Activated naive CD4-positive, alpha-beta T cell treated with anti-CD3 and anti-CD28 coated beads, Interleukin-2, amount 50 U/mL, for 72 hours (primary cell): ENCODE data around the gene FBLN7. TPM values are rescaled to one million over a fixed set of nuclear protein-coding genes. Genes with fewer than 3 reads are reported as not detected.
A peak's percentile ranks its signal among the peaks of the same experiment; 100 is the strongest.
"Not testable (repeated sequence)": the region's sequence is repeated elsewhere in the genome, so short reads cannot be mapped to it uniquely, and the experiment has no call there.

Experiments used
- ATAC-seq, 2 donors: fragments of 150-1000 bp; cut with Tn5 transposase; 2 replicates each; pipeline ENCODE4 v1.10.0; 2021; ENCODE audit warnings: mild to moderate bottlenecking in 2 of 2, moderate library complexity in 2 of 2
- DNase-seq, 2 donors: peaks; one replicate each; pipeline ENCODE4 v3.0.0; 2021 to 2022; ENCODE audit warnings: low spot score in 2 of 2
- H3K27ac Mint-ChIP-seq, 2 donors: one replicate each; pipeline ENCODE4 v1.8.0; 2022; ENCODE audit warnings: mild to moderate bottlenecking in 2 of 2, mixed read lengths in 2 of 2
- H3K36me3 Mint-ChIP-seq, 2 donors: one replicate each; pipeline ENCODE4 v1.8.0; 2022; ENCODE audit warnings: mixed read lengths in 2 of 2
- H3K9me3 Mint-ChIP-seq, 2 donors: one replicate each; pipeline ENCODE4 v1.8.0; 2022; ENCODE audit warnings: mixed read lengths in 2 of 2
- total RNA-seq, 2 donors: library from RNA; stranded (reverse); gene quantifications; one replicate each; pipeline ENCODE4 v1.2.3, GENCODE V29; 2022

FBLN7 gene
- total RNA-seq, 2 donors from 2014 or later = 25.4 to 48.5 TPM

DNA sequence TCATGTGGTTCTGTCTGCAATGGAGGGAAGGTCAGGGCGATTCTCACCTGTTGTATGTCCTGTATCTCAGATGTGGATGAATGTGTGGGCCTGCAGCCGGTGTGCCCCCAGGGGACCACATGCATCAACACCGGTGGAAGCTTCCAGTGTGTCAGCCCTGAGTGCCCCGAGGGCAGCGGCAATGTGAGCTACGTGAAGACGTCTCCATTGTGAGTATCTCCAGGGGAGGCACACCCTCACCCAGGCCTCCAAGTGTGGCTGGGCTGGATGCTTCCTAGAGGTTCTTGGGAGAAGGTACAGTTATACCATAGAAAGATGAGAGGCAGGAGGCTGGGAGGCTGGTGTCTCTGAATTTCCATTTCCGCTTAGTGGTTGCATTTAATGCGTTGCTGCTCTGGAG lies 46.9 kb downstream of the FBLN7 start:
- Mint-ChIP-seq H3K27ac (peak overlapping the region; percentile 66 to 96), H3K36me3 (peaks cover 34 to 73% of the 10 kb centered on the region in 2 donors), H3K9me3 (peaks cover 0 to 4% of the 10 kb centered on the region in 2 donors)
- ATAC-seq (no peak), DNase-seq (no peak)

DNA sequence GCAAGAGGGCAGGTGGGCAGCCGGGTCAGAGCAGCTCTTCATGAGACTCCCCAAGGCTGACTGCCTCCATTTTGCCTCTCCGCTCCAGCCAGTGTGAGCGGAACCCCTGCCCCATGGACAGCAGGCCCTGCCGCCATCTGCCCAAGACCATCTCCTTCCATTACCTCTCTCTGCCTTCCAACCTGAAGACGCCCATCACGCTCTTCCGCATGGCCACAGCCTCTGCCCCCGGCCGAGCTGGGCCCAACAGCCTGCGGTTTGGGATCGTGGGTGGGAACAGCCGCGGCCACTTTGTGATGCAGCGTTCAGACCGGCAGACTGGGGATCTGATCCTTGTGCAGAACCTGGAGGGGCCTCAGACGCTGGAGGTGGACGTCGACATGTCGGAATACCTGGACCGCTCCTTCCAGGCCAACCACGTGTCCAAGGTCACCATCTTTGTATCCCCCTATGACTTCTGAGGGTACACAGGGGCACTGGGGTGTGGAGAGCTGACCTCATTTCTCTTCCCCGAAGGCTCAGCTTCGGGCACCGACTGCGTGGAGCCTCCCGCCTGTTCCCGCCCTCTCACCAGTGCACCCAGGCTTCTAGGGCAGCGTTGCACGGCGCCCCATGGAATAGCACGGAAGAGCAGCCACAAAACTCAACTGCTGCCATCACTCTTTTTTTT lies 49.0 kb downstream of the FBLN7 start:
- Mint-ChIP-seq H3K27ac (peak overlapping the region; percentile 96 to 97), H3K36me3 (peaks cover 41 to 84% of the 10 kb centered on the region in 2 donors), H3K9me3 (peaks cover 3 to 9% of the 10 kb centered on the region in 2 donors)
- ATAC-seq (no peak), DNase-seq (no peak)

DNA sequence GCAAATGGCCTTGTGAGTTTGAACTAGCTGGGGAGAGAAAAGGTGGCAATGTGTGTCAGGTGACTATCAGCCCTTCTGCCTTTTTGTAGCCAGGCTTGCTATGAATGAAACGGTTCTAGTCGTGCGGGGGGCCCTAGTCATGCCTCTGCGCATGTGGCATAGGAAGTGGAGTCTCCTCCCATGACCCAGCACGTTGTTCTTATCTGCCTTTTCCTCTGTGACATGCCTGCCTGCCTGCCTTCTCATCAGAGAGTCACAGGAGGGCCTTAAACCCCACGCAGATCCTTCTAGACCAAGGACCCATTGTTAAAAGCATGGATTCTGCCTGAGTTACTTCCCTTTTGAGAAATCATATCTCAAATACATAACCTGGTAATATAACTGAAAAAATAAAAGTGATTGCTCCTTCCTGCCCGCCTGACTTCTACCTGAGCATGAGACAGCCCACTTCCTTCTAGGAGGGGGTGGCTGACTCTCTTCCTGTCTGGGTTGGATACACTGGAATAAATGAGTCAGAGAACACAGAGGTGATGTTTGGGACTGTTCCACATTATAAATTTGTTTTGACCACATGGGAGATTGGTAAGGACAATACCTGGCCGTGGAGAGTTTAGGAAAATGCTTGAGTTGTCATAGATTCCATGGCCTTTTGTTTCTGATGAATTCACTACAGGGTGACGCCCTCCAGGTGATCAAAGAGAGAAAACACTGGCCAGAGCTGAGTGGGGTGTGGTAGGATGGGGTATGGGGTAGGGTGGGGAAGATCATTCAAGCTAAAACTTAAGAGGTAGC lies 49.8 kb downstream of the FBLN7 start:
- peak overlapping the region; percentile 96 to 97 for H3K27ac Mint-ChIP-seq
- ATAC-seq = peak; percentile 78 to 87
- DNase-seq = peak; percentile 74 to 83
- peaks cover 6 to 9% of the 10 kb centered on the region in 2 donors for H3K9me3 Mint-ChIP-seq
- peaks cover 48 to 91% of the 10 kb centered on the region in 2 donors for H3K36me3 Mint-ChIP-seq

DNA sequence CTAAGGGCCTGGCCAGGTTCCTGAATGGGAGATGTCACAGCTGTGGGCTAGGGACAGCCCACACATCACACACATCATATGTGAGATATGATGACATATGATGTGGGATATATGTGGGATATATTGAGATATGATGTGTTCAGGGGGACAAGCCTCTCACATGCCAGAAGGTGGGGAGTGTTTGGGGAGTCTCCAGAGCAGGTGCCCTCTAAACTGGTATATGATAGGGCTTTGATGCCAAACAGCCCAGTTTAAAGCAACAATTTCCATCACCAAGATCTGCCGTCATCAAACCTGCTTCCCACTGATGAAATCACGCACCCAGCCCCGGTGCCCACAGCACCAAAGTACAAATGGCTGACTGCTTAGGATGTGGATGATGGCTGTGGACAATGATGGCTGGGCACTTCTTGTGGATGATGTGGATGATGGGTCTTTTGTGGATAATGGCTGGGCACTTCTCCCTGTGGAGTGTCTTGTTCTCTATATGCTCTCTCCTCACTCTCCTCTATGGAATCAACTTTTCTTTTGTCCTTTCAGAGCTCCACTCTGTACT lies 50.9 kb downstream of the FBLN7 start:
- ATAC-seq (peak in 1 of 2 donors; percentile 19), DNase-seq (no peak)
- Mint-ChIP-seq H3K9me3 (peaks cover 9 to 10% of the 10 kb centered on the region in 2 donors), H3K27ac (peak overlapping the region; percentile 96 to 97), H3K36me3 (peaks cover 39 to 87% of the 10 kb centered on the region in 2 donors)

DNA sequence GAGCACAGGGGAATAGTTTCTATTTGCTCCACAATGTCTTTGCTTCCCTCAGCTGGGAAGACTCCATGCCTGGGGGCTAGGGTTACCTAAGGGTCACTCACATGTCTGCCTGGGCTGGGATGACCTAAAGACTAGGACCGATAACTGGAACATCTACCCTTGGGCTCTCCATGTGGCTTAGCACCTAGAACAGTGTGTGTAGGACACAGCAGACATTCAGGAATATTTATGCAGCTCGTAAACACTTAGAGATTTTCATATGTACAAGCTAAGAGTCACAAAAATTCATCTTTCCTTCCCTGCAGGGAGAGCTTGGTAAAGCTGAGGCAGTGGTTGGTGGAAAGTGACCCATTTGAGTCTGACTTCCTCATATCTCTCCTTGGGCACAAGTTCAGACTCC lies 55.8 kb downstream of the FBLN7 start:
- no peak for DNase-seq
- Mint-ChIP-seq H3K27ac (peak overlapping the region; percentile 60 to 83), H3K9me3 (peaks cover 5 to 10% of the 10 kb centered on the region in 2 donors), H3K36me3 (peaks cover 21 to 76% of the 10 kb centered on the region in 2 donors)
- no peak for ATAC-seq

DNA sequence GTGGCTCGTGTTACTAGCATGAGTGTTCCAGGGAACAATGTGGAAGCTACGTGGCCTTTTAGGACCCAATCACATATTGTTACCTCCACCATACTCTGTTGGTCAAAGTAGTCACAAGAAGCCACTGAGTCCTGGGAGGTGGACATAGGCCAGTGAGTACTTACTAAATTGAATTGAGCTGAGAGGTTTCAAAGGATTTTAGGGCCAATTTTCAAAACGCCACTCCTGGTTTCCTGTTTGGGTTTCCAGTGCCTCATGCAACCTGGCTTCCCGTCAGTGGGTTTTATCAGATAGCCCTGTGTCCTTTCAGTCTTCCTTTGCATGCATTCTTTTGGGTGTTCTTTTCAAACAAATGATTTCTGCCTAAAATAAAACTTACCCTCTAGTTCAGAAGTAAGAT lies 56.3 kb downstream of the FBLN7 start:
- ATAC-seq (peak in 1 of 2 donors; percentile 35), DNase-seq (no peak)
- Mint-ChIP-seq H3K36me3 (peaks cover 25 to 76% of the 10 kb centered on the region in 2 donors), H3K27ac (peak overlapping the region; percentile 60 to 83), H3K9me3 (peaks cover 7 to 10% of the 10 kb centered on the region in 2 donors)

DNA sequence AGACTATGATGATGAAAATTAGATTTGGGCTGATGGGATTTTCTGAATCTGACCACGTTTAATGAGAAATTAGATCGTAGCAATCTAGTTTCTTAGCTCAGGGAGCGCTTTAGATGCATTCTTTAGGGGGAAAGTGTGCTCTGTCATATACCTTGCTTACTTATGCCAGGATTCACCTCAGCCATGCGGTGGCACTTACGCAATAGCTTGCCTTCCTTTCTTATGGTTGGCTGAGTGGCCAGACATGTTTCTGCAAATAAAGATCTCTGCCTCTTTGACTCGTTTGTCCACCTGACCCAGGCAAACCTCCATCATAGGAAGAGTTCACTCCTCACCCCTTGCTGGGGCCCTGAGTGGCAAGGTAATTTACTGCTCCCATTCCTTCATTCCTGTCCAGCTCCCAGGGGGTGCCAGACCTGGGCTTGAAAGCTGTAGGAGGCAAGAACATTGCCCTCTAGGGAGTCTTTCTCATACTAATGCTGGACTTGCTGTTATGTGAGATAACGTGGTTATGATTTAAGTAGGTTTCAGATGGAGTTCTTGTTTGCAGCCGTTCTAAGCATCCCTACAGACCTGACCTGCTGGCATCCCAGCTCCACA lies 57.1 kb downstream of the FBLN7 start:
- DNase-seq (no peak), ATAC-seq (no peak)
- Mint-ChIP-seq H3K27ac (peak overlapping the region in 1 of 2 donors; percentile 83), H3K9me3 (peaks cover 10% of the 10 kb centered on the region in 2 donors), H3K36me3 (peaks cover 29 to 76% of the 10 kb centered on the region in 2 donors)

DNA sequence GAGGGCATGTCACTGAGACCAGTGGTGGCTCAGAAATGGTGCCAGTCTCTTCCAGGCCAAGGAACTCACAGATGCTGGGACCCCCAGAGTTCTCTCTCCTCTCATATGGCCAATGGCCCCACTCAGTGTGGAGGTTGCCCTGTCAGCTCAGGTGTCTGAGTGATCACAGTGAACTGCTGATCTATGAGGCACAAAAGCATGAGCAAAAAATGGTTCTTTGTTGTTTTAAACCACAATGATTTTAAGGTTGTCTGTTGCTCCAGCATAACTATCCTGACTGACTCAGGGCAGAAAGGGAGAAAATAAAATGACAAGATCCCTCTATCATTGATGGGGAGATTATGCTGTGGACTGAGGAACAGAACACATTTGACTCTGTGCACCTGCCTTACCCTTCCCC lies 57.8 kb downstream of the FBLN7 start:
- Mint-ChIP-seq H3K9me3 (peaks cover 10% of the 10 kb centered on the region in 2 donors), H3K27ac (peak overlapping the region; percentile 53 to 83), H3K36me3 (peaks cover 29 to 77% of the 10 kb centered on the region in 2 donors)
- DNase-seq (no peak), ATAC-seq (peak in 1 of 2 donors; percentile 26)

DNA sequence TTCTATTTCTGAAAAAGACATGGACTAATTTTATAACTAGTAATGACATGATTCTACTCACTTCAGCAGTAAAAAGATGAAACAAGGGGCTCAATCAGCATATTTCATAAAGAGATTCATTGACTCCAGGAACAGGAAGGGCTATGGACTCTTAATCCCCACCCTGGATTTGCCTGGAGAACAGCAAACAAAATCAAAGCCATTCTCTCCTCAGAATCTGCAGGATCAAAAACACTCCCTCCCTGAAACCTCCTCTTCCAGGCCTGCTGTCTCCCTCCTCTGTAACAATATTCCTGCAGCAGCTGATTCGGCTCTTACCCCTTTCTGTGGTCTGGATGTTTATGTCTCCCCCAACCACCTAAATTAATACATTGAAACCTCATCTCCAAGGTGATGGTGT lies 59.7 kb downstream of the FBLN7 start:
- Mint-ChIP-seq H3K27ac (peak overlapping the region in 1 of 2 donors; percentile 34), H3K9me3 (peaks cover 4 to 12% of the 10 kb centered on the region in 2 donors), H3K36me3 (peaks cover 19 to 79% of the 10 kb centered on the region in 2 donors)
- DNase-seq (no peak), ATAC-seq (no peak)

DNA sequence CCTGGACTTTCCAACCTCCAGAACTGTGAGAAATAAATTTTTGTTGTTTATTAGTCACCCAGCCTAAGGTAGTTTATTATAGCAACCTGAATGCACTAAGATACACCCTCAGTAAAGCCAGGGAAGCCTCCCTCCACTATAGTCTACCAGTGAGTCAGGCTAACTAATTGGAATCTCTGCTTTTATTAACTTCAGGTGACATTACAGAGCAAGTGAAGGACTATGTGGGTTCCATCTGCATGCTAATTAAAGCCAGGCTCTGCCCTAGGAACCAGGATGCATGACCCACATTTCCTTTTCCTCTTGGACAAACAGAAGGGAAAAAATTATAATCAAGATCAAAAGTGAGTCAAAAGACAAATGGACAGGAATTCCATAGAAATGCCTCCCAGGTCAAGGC lies 60.6 kb downstream of the FBLN7 start:
- ATAC-seq = no peak
- H3K36me3 Mint-ChIP-seq = peaks cover 28 to 82% of the 10 kb centered on the region in 2 donors

DNA sequence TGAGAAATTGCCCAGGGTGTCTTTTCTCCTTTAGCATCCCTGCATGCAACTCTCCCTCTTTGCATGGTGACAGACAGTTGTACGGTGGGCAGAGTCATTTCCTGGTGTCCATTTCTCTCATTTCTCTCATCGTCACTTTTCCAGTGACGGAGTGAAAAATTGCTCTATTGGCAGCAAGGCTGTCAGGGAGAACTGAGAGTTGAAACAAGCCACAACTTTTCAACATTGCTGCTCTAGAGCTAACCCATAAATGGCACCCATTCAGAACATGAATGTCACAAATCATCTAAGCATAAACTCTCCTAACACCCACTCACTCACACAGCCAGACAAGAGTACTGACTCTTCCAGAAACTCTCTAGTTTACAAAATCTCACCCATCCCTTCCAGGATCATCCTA lies 61.0 kb downstream of the FBLN7 start:
- Mint-ChIP-seq H3K9me3 (peaks cover under 1 to 23% of the 10 kb centered on the region in 2 donors), H3K36me3 (peaks cover 29 to 83% of the 10 kb centered on the region in 2 donors), H3K27ac (peak overlapping the region in 1 of 2 donors; percentile 56)
- ATAC-seq = peak; percentile 71 to 82
- DNase-seq = no peak

More for the DNA sequence above, 60.6 kb downstream of the FBLN7 start:
- peaks cover under 1 to 21% of the 10 kb centered on the region in 2 donors for H3K9me3 Mint-ChIP-seq
- H3K27ac Mint-ChIP-seq = peak overlapping the region in 1 of 2 donors; percentile 56
- DNase-seq = no peak

DNA sequence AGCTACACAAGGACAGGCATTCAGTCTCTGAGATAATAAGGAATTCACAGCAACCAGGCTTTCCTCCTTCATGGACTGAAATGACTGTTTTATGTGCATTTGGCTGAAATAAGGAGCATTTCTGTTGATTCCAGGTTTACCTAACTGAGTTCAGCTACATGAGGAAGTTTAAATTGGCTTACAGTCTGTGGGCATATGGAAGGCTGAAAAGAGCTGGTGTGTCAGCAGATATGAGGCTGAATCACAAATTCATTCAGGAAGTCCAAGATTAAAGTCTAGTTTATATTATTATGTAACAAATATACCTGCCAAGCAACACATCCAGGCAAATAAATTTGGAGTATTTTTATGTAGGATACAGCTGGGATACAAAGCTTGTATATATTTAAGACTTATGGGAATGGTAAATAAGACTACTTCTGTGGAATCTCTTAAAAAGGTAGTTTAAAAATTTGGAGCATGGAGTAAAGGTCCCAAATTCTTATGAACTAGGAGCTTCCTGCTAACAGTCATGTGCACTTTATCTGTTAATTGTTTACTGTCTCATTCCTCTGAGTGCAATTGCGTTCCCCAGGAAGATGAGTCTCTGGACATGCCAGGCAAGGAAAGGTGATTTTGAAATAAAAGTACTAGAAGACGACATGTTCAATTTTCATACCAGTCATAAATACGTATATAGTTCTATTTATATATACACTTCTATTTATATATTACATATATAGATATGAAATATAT lies 63.7 kb downstream of the FBLN7 start:
- peaks cover 27 to 80% of the 10 kb centered on the region in 2 donors for H3K36me3 Mint-ChIP-seq
- ATAC-seq = no peak
- peaks cover 3 to 28% of the 10 kb centered on the region in 2 donors for H3K9me3 Mint-ChIP-seq
- DNase-seq = no peak
- H3K27ac Mint-ChIP-seq = no peak overlapping the region

DNA sequence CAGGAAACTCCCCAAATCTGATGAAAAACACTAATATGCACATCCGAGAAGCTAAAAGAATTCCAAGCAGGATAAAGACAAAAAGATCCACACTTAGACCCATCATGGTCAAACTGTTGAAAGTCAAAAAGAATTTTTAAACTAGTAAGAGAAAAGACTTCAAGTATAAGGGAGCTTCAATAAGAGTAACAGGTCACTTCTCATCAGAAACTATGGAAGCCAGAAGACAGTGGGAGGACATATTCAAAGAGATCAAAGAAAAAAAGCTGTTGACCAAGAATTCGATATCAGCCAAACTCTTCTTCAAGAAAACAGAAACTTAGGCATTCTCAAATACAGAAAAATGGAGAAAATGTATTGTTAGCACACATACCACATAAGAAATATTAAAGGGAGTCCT lies 66.2 kb downstream of the FBLN7 start:
- ATAC-seq = no peak
- Mint-ChIP-seq H3K36me3 (peaks cover 23 to 70% of the 10 kb centered on the region in 2 donors), H3K27ac (no peak overlapping the region), H3K9me3 (peaks cover 3 to 29% of the 10 kb centered on the region in 2 donors)
- no peak for DNase-seq

DNA sequence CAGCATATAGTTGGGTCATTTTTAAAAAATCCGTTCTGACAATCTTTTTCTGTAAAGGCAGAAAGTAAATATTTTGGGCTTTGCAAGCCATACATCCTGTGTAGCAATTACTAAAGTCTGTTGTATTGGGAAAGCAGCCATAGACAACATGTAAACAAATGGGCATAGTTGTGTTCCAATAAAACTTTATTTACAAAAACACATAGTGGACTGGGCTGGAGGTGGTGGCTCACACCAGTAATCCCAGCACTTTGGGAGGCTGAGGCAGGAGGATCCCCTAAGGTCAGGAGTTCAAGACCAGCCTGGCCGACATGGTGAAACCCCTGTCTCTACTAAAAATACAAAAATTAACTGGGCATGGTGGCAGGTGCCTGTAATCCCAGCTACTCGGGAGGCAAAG lies 69.7 kb downstream of the FBLN7 start:
- not testable (repeated sequence) for DNase-seq, ATAC-seq, H3K27ac Mint-ChIP-seq
- H3K9me3 Mint-ChIP-seq = peaks cover 3 to 30% of the 10 kb centered on the region in 2 donors
- H3K36me3 Mint-ChIP-seq = peaks cover 26 to 62% of the 10 kb centered on the region in 2 donors

DNA sequence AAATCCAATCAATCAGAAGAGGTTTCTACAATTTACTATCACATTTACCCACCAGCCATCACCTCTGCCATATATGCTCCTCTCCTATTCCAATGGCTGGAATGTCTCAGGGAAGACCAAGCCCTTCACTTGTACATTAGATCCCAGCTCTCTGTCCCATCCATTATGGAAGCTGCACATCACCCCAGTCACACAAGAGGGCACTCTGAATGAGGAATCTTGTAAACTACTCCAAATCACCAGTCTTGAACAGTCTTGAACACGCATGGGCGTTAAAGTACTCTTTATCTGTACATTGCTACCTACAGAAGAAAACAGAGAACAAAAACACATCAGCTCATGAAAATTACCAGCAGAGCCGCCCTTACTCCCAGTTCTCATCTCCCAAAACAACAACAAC lies 78.0 kb downstream of the FBLN7 start:
- Mint-ChIP-seq H3K9me3 (peaks cover 7 to 12% of the 10 kb centered on the region in 2 donors), H3K27ac (peak overlapping the region in 1 of 2 donors; percentile 5), H3K36me3 (peaks cover 22 to 41% of the 10 kb centered on the region in 2 donors)
- DNase-seq = no peak
- ATAC-seq = no peak

DNA sequence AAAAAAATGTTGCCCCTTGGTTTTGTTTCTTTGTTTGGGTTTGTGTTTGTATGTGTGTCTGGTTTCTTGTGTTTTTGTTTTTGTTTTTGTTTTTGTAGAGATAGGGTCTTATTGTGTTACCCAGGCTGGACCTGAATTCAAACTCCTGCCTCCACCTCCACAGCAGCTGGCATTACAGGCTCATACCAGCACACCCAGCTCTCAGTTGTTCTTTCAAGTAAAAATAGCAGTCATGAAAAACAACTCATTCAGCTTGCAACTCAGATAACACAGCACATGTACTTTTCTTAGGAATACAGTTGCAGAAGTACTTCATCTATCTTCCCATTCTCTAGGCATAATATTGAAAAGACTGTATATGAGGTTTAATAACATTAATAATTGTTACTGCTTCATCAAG lies 79.7 kb downstream of the FBLN7 start:
- Mint-ChIP-seq H3K36me3 (peaks cover 32 to 47% of the 10 kb centered on the region in 2 donors), H3K9me3 (peaks cover 16% of the 10 kb centered on the region in 2 donors), H3K27ac (no peak overlapping the region)
- ATAC-seq (no peak), DNase-seq (no peak)
